Suppressor macrophage treated with lipopolysaccharide for 1 hour (primary cell): ENCODE data around the gene SLC37A4.
"Not testable (repeated sequence)": the region's sequence is repeated elsewhere in the genome, so short reads cannot be mapped to it uniquely, and the experiment has no call there.

Source experiments
- DNase-seq, 3 donors: peaks; one replicate each; pipeline ENCODE4 v3.0.0-alpha.2; 2020 to 2022

Gene SLC37A4

DNA sequence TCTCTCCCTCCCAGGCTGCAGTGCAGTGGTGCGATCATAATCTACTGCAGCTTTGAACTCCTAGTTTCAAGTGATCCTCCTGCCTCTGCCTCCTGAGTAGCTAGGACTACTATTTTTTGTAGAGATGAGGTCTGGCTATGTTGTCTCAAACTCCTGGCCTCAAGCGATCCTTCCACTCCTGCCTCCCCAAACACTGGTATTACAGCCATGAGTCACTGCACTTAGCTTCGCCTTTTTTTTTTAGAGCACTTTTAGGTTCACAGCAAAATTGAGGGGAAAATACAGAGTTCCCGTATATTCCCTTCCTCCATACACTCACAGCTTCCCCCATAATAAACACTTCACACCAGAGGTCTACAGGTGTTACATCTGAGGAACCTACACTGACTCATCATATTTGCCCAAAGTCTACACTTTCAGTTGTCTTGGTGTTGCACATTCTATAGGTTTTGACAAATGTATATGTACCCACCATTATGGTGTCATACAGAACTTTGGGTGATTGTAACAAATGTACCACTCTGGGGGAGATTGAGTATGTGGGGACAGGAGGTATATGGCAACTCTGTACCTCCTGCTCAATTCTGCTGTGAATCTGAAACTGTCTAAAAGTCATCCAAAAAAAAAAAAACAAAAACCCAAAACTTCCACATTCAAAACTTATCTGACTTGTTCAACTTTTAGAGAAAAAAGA, 11.3 kb upstream of the SLC37A4 start:
- peak in 2 of 3 donors; percentile 28 to 52 for DNase-seq

DNA sequence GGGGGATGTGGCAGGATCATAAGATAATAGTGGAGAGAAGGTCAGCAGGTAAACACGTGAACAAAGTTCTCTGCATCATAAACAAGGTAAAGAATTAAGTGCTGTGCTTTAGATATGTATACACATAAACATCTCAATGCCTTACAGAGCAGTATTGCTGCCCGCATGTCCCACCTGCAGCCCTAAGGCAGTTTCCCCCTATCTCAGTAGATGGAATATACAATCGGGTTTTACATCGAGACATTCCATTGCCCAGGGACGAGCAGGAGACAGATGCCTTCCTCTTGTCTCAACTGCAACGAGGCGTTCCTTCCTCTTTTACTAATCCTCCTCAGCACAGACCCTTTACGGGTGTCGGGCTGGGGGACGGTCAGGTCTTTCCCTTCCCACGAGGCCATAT, 8.8 kb upstream of the SLC37A4 start:
- DNase-seq: not testable (repeated sequence)

DNA sequence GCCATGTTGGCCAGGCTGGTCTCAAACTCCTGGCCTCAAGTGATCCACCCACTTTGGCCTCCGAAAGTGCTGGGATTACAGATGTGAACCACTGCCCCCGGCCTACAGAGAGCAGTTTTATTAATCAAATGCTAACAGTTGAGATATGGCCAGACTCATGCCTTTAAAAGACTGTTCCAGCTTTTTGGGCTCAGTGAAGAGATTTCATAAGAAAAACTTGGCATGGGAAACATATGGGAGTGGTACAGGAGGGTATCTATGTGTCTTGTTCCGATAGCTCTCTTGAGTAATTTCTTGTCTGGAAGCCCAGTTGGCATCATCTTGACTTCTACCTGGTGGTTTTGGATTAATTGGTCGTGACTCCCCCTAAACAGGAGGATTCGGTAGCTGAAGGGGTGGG, 8.2 kb upstream of the SLC37A4 start:
- DNase-seq: no peak

DNA sequence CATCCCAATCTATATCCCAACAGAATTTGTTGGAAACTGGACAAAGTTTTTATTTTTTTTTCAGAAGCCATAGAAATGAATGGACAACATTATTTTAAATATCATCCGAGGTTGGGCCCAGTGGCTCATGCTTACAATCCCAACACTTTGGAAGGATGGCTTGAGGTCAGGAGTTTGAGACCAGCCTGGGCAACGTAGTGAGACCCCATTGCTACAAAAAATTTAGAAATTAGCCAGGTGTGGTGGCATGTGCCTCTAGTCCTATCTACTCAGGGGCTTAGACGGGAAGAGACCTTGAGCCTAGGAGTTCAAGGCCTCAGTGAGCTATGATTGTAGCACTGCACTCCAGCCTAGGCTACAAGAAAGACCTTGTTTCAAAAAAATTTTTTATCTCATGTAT, 4.1 kb upstream of the SLC37A4 start:
- no peak for DNase-seq

DNA sequence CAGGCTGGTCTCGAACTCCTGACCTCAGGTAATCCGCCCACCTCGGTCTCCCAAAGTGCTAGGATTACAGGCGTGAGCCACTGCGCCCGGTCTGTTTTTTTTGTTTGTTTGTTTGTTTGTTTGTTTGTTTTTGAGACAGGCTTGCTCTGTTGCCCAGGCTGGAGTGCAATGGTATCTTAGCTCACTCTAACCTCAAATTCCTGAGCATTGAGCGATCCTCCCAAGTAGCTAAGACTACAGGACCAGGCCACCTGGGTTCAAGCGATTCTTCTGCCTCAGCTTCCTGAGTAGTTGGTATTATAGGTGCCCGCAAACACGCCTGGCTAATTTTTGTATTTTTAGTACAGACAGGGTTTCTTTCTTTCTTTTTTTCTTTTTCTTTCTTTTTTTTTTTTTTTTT, 2.7 kb upstream of the SLC37A4 start:
- DNase-seq: not testable (repeated sequence)

DNA sequence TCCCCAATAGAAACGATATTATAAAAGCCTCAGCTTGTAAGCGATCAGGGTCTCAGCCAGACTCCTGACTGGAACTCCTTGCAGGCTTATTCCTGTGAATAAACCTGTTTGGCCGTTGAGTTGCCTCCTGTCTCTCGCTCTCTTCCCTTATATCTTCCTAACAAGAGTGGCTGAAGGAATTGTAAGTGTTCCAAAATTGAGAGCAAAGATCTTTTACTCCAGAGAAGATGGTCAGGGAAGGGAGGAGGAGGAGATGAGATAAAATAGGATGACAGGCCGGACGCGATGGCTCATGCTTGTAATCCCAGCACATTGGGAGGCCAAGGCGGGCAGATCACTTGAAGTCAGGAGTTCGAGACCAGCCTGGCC, 1.2 kb upstream of the SLC37A4 start:
- DNase-seq: no peak

DNA sequence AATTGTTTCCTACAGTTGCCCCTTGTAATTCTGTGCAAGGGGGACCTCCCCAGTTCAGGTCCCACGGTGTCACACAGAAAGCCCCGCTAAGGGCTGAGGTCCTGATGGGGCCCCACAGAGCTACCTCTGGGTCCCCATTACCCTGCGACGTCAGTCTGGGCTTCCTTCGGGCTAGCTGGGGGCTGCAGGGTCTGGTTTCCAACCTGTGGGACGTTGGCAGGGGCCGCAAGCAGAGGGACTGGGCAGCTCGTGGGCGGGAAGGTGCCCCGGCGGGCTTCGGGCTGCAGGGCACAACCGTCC, 698 bp downstream of the SLC37A4 start:
- no peak for DNase-seq

DNA sequence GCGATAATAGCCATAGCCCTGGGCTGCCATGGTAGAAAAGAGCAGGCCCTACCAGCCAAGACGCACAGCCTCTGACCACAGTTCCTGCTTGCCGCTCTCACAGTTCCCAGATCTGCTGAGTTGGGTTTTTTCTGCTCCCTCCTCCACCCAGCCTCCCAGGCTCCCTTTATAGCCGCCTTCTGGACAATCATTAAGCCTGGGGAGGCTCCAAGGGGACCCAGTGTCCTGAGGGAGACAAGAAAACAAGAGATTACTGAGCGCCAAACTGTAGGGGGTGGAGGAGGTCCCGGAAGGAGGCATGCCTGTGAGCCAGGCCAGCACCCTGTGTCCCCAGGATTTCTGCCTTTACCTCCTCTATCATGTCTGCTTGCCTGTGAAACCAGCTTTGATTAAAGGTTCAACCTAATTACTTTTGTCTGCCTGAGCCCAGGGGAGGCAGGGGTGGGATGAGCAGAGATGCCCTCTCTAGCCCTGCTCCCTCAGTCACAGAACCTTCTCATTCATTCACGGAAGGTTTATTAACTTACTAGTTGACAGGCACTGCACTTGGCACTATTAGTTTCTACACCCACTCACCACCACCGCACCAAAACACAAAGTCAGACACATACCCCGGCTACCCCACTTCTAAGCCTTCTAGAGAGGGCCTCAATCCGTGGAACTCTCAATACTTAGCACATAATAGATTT, 1.2 kb downstream of the SLC37A4 start:
- DNase-seq: peak; percentile 52 to 64 (median 57)

DNA sequence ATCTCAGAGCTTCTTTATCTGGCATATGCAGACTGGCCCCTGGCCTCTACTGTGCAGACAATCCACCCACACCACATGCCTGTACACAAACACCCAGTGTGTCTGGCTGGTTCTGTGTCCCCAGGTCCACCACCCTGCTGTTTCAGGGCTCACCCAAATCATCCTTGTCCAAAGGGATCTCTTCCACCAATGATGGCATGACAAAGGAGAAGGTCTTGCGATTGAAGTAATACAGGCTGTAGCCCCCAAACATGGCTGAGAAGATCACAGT, 1.7 kb downstream of the SLC37A4 start:
- no peak for DNase-seq

DNA sequence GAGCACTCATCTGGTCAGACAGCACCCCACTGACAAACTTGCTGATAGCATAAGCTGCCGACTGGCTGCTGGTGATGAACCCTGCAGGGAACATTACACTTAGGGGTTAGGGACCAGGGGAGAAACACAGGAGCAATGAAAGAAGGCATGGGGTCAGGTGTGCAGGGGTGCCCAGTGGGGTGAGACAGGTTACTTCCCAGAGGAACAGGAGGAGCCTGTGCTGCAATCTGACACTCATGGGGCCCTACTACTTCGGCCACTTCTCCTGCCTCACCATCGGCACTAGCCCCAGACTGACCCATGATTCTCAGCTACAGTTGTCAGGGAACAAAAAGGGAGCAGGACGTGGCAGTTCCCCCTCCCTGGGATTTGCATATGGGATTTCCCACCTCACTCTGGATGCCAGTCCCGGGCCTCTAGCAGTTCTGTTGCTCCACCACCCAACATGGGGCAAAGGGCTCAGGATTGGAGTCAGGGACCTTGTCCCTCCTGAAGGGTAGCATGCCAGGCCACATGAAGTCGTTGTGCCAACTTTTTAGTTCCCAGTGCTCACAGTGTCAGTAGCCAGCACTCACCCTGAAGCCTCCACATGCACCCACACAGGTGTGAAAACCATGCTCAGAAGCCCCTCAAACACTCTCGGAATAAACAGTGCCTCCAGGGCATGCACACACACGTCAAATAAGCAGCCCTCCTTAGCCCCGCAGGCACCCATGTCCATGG, 2.2 kb downstream of the SLC37A4 start:
- peak; percentile 62 to 74 (median 72) for DNase-seq

DNA sequence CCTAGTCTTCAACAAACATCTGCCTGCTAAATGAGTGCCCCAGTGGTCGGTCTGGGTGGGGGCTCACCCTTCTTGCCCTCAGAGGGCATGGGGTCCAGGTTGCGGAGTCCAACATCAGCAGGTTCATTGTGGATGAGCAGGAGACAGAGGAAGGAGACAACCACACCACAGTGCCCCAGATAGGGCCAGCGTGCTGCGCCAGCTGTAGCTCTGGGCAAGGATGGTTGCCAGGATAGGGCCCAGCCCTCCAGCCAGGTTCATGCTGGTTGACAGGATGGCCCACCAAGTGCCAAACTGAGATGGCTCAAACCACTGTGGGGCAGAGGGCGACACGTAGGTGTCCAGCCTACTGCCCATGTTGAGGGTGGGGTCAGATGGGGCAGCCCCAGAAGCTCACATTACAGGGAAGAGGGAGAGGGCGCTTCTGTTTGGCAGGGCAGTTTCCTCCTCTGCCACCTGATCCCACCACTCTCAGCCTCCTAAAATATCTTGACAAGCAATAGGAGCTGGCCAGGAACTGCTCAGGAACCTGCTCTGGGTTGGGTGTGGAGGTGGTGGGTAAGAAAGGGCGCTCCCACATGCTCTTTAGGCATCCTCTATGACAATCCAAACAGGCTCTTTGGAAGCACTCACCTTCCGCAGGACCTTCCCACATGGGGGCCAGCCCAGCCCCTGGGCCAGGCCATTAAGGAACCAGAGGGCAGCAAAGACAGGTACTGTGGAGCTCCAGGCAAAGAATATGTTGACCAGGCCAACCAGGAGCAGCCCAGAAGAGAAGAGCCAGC, 2.9 kb downstream of the SLC37A4 start:
- no peak for DNase-seq

DNA sequence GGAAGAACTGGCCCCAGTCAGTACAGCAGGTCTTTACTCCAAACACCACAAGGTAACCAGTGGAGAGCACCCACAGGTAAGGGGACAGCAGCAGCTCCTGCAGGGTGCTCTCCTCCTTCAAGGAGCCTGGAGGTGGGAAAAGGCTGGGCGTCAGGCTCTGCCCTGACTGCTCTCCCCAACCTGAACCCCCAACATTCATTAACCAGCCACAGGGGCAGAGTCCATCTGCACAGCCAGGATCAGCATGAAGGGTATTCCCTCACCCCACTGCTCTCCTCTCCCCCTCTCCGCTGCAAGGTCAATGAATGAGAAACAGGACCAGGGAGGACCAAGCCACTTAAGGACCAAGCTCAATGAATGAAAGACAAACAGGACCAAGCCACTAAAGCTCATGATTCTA, 3.7 kb downstream of the SLC37A4 start:
- no peak for DNase-seq

DNA sequence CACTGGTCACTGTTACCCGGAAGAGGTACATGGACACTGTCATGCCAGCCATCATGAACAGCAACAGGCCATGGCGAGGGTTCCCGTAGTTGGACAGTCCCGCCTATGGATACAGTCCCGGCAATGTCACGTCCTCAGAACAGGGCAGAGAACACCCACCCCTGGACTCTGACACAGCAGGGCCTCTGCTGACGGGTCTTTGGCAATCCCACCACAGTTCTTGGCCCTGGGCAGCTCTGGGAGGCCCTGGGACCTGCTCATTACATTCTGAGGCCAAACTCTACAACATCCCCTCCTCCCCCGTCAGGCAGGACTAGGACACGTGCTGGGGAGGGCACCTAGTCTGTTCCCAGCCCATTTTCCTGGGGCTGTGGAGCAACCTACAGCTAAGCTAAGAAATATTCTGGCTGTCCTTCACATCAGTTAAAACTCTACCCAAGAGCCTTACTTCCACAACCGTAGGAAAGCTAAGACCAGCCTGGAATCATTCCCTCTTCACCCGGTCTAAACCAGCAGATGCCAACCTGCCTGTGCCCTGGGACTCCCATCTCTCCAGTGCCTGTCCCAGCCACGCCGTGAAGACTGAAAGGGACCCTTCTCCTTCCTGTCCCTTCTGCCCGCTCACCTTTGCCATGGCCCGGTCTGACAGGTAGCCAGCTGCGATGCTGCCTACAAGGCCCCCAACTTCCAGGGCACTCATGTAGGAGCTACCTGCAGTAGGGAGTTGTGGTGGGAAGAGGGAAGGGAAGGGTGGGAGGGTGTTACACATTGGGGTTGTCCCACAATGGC, 4.5 kb downstream of the SLC37A4 start:
- DNase-seq: no peak

DNA sequence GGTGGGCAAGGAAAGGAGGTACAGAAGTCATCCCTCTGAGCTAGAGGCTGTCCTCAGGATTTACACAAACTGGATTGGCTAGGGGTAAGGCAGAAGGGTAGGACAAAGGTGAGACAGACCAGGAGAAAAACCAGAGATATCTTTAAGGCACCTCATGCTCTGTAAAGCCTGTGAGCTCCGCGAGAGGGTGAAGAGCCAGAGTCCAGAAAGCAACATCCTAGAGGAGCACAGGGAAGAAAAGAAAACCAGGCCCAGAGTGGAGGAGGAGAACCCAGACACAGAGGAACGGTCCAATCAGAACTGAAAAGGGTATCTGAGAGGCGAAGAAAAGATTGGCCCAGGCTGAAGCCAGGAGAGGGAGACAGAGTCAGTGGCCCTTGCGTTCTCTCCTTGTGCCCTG, 5.1 kb downstream of the SLC37A4 start:
- no peak for DNase-seq

DNA sequence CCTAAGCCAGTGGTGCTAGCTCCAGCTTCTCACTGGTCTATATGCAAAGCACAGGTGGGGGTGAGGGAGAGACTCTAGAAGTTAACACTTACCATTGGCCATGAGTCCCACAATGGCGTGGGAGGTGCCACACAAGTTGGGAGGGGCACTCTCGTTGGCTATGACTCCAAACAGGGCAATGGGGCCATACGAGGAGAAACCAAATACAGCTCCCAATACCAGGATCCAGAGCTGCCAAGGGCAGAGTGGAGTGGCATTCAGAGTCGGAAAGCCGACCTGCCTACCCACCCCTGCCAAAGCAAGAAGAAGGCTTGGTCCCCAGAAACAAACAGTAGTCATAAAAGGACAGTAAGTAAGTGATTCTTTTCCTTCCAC, 5.6 kb downstream of the SLC37A4 start:
- no peak for DNase-seq

DNA sequence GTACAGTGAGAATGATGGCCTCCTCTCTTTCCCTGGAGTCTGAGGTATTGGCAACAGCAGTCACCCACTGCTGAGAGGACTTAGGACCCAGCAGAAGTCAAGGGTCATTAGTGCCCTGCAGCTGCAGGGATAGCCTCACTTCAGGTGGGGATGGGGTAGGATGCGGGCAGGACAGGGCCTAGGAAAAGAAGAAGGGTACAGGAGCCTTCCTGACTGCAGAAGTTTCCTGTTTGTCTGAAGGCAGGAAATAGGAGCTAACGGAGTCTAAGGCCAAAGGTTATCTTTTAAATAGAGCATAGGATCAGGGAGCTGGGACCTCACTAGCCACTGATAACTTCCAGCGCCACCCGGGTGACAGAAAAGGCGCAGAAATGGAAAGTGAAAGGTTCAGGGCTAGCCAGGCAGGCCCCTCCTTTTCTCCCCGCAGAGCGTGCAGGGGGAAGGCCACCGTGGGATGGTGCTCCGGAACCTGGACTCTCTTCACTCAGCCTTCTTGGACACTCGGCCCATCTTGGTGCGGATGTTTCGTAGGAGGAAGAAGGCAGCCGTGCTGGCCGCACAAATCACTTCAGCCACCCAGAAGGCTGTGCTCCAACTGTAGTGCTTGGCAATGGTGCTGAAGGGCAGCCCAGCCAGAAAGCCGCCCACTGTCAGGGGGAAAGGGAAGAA, 6.1 kb downstream of the SLC37A4 start:
- no peak for DNase-seq

DNA sequence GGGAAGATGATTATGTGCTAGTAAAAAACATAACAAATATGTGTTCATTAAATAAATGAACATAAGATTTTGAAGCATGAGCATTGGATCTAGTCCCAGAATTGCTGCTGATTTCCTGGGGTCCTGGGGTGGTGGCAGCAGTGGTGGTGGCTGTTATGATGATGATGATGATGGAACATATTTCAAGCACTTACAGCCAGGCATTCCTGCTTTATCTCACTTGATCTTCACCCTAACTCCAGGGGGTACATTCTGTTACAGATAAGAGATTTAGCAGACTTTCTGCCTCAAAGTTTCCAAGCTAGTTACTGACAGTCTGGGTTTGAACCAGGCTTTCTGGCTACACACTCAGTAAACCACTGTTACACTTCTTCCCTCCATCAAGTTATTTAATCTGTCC, 6.9 kb downstream of the SLC37A4 start:
- DNase-seq: no peak

DNA sequence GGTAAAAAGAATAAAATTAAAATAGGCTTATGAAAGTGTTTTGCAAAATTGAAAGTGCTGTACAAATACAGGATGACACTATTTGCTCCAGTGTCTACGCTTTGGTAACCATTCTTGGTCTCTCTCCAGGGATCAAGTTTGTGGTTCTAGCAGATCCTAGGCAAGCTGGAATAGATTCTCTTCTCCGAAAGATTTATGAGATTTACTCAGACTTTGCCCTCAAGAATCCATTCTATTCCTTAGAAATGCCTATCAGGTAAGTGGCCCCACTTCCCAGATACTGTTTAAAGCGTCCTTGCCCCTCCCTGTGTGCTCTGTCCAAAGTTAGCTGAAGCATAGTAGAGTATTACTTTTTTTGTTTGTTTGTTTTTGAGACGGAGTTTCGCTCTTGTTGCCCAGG, 9.0 kb downstream of the SLC37A4 start:
- no peak for DNase-seq

DNA sequence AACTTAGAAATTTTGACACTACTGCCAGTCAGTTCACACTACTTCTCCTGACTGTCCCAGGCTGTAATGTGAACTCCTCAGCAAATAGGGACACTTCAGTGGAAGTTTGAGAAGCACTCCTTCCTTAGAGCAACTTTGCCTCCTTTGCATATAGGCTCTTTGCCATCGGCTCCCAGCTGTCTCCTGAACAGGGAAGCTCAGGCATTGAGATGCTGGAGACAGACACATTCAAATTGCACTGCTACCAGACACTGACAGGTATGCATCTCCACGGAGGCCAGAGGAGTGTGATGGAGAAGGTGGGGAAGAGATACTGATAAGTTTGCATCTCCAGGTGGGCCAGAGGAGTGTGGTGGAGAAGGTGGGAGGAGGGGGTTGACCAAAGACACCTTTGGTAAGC, 10.7 kb downstream of the SLC37A4 start:
- DNase-seq: no peak

DNA sequence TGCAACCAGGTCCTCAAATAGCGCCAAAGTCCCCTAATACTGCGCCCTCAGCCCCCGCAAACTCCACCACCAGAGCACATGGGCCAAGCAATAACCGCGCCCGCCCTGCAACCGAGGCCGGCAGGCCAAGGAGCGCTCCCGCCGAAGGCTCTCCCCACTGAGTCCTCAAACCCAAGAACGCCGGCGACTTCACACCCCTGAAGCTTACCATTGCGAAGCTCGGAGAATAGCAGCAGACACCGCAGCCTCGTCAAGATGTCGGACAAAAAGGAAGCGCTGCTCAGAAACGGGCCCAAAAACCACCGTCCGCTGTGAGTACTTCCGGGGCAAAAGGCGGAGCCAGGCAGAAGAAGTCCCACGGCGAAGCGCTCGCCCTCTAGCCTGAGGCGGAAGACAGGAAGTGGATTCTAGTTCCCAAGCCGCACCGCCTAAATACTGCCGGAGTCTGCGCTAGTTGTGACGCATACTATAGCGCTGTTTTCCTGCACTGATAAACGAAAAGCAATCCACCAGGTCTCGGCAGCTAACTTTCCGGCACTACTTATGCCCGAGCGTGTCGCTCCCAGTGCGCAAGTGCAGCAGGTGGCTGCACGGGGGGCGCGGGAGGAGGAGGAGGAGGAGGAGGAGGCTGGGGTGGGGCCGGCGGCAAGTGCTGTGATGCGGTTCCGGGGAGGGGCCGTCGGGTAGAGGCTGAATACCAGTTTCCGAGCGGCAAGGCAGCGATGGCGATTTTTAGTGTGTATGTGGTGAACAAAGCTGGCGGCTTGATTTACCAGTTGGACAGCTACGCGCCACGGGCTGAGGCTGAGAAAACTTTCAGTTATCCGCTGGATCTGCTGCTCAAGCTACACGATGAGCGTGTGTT, 12.4 kb downstream of the SLC37A4 start, which contains the start of the genes RPS25 and TRAPPC4:
TSS of gene RPS25 (minus strand) at position 270 of the 865 bp plus-strand sequence. CDS start at position 211, 59 bp downstream.
TSS of gene TRAPPC4 (plus strand) at position 693 of the 865 bp plus-strand sequence. CDS start at position 723, 30 bp downstream.
- peak; percentile 96 to 97 (median 97) for DNase-seq

DNA sequence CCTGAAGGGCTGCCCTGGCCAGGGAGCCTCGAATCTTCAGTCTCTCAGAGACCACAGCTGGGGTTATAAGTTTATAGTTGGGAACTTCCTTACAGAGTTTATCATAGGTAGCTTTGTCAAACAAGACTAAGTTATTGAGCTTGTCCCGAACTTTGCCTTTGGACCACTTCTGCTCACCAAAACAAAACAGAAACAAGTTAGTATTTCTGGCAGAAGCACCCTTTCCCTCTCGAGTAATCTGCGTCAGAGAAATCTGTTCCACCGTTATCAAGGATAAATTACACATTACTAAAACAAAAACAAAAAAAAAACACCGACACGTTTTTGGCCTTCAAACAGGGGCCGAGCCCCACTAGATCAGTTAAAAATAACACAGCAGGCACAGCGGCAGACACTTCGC, 13.3 kb downstream of the SLC37A4 start:
- peak in 2 of 3 donors; percentile 36 to 40 for DNase-seq
